PC-3 (cell line): ENCODE results near the gene IRAK3.

ENCODE experiments used
- EZH2 ChIP-seq: fragments of 300-600 bp; sonication (generic); IDR thresholded peaks from one replicate; pipeline ENCODE4 v1.6.1; 2017; ENCODE audit warnings: antibody characterized with exemption, mild to moderate bottlenecking, low read length; ENCODE audit not compliant: unreplicated experiment
- EZH2phosphoT487 ChIP-seq: fragments of 300-600 bp; sonication (generic); IDR thresholded peaks from 2 replicates; pipeline ENCODE4 v1.6.1; 2018; ENCODE audit warnings: mild to moderate bottlenecking, antibody characterized with exemption, low read length, borderline replicate concordance
- TF ChIP-seq, protein P1 (sequence below): fragments of 300-600 bp; sonication (generic); conservative IDR thresholded peaks from 2 replicates; pipeline ENCODE4 v1.5.1; 2017; ENCODE audit warnings: antibody characterized with exemption, low read depth, mild to moderate bottlenecking, low read length

DNA sequence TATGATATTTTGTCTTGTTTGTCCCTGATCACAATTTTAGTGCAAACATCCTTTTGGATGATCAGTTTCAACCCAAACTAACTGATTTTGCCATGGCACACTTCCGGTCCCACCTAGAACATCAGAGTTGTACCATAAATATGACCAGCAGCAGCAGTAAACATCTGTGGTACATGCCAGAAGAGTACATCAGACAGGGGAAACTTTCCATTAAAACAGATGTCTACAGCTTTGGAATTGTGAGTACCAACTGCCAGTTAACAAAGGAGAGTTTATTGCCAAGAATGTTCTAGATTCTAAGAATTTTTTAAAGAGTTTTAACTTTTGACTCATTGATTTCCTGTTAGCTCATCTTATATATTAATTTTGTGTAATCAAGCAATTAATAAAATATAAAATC, 55.4 kb downstream of the IRAK3 start:
- TF ChIP-seq EZH2 = no peak
- TF ChIP-seq EZH2phosphoT487 = no peak
- TF ChIP-seq, protein P1, sequence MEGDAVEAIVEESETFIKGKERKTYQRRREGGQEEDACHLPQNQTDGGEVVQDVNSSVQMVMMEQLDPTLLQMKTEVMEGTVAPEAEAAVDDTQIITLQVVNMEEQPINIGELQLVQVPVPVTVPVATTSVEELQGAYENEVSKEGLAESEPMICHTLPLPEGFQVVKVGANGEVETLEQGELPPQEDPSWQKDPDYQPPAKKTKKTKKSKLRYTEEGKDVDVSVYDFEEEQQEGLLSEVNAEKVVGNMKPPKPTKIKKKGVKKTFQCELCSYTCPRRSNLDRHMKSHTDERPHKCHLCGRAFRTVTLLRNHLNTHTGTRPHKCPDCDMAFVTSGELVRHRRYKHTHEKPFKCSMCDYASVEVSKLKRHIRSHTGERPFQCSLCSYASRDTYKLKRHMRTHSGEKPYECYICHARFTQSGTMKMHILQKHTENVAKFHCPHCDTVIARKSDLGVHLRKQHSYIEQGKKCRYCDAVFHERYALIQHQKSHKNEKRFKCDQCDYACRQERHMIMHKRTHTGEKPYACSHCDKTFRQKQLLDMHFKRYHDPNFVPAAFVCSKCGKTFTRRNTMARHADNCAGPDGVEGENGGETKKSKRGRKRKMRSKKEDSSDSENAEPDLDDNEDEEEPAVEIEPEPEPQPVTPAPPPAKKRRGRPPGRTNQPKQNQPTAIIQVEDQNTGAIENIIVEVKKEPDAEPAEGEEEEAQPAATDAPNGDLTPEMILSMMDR = no peak
